ENCODE measurements around the gene CARD9. TPM values are rescaled to one million over a fixed set of nuclear protein-coding genes. Genes with fewer than 3 reads are reported as not detected.

CARD9 gene
- total RNA-seq, 1 donor from 2014 or later, result not detected

GRCh38 chr9:136403538-136403914, 30.1 kb upstream of the CARD9 start:
- Histone ChIP-seq H3K79me2 (ENCODE audit: low read depth) (peaks cover 16% of the 10 kb centered on the region), H4K20me1 (ENCODE audit: low read depth) (peaks cover 13% of the 10 kb centered on the region), H3K9ac (no peak overlapping the region), H3K4me1 (no peaks in the 10 kb centered on the region), H2AFZ (replicated peaks) (no peak overlapping the region), H3K36me3 (peaks cover 3% of the 10 kb centered on the region), H3K4me3 (no peak overlapping the region), H3K27ac (no peak overlapping the region), H3K9me3 (ENCODE audit: low read depth) (no peaks in the 10 kb centered on the region), H3K4me2 (no peak overlapping the region), H3F3A (ENCODE audit: low read depth) (peaks cover 18% of the 10 kb centered on the region), H3K27me3 (no peaks in the 10 kb centered on the region)
- peaks cover 14% of the 10 kb centered on the region for H3K4me1 Mint-ChIP-seq
- H3K27me3 Mint-ChIP-seq (ENCODE audit: insufficient read depth, low read depth), result peaks cover 16% of the 10 kb centered on the region
- TF ChIP-seq EZH2phosphoT487 (IDR thresholded peaks at IDR 0.05) (no peak), EZH2 (IDR thresholded peaks at IDR 0.05) (no peak), CTCF (IDR thresholded peaks at IDR 0.05) (no peak)
- no peaks in the 10 kb centered on the region for H3K9me3 Mint-ChIP-seq
- no peak for DNase-seq (ENCODE audit: low spot score)
- H3K36me3 Mint-ChIP-seq, result peaks cover 18% of the 10 kb centered on the region
- no peak overlapping the region for H3K4me3 Mint-ChIP-seq
- no peak overlapping the region for H3K27ac Mint-ChIP-seq

GRCh38 chr9:136402067-136402466, 28.6 kb upstream of the CARD9 start:
- peaks cover 17% of the 10 kb centered on the region for H4K20me1 ChIP-seq (ENCODE audit: low read depth)
- no peak overlapping the region for H2AFZ ChIP-seq (replicated peaks)
- no peak overlapping the region for H3K9ac ChIP-seq
- Mint-ChIP-seq H3K4me1 (peaks cover 14% of the 10 kb centered on the region), H3K27me3 (ENCODE audit: insufficient read depth, low read depth) (peaks cover 10% of the 10 kb centered on the region), H3K27ac (no peak overlapping the region), H3K36me3 (peaks cover 16% of the 10 kb centered on the region), H3K4me3 (no peak overlapping the region), H3K9me3 (no peaks in the 10 kb centered on the region)
- no peaks in the 10 kb centered on the region for H3K9me3 ChIP-seq (ENCODE audit: low read depth)
- H3K27ac ChIP-seq, result no peak overlapping the region
- peaks cover 18% of the 10 kb centered on the region for H3F3A ChIP-seq (ENCODE audit: low read depth)
- H3K4me3 ChIP-seq, result no peak overlapping the region
- no peak for DNase-seq (ENCODE audit: low spot score)
- TF ChIP-seq EZH2phosphoT487 (IDR thresholded peaks at IDR 0.05) (no peak), EZH2 (IDR thresholded peaks at IDR 0.05) (no peak), CTCF (IDR thresholded peaks at IDR 0.05) (no peak)
- peaks cover 24% of the 10 kb centered on the region for H3K79me2 ChIP-seq (ENCODE audit: low read depth)
- no peaks in the 10 kb centered on the region for H3K27me3 ChIP-seq
- peaks cover 3% of the 10 kb centered on the region for H3K36me3 ChIP-seq
- H3K4me2 ChIP-seq, result no peak overlapping the region
- H3K4me1 ChIP-seq, result no peaks in the 10 kb centered on the region

GRCh38 chr9:136401173-136401922, 27.9 kb upstream of the CARD9 start:
- Histone ChIP-seq H3K9ac (no peak overlapping the region), H3K27ac (no peak overlapping the region), H2AFZ (replicated peaks) (no peak overlapping the region), H3K4me2 (no peak overlapping the region), H3K79me2 (ENCODE audit: low read depth) (peaks cover 24% of the 10 kb centered on the region), H3K9me3 (ENCODE audit: low read depth) (no peaks in the 10 kb centered on the region), H3K27me3 (no peaks in the 10 kb centered on the region), H3K4me1 (no peaks in the 10 kb centered on the region), H4K20me1 (ENCODE audit: low read depth) (peaks cover 20% of the 10 kb centered on the region), H3K4me3 (no peak overlapping the region), H3F3A (ENCODE audit: low read depth) (peaks cover 18% of the 10 kb centered on the region), H3K36me3 (peaks cover 3% of the 10 kb centered on the region)
- peak overlapping the region; percentile 50 for H3K4me3 Mint-ChIP-seq
- no peak for DNase-seq (ENCODE audit: low spot score)
- H3K36me3 Mint-ChIP-seq, result peaks cover 20% of the 10 kb centered on the region
- no peak overlapping the region for H3K27ac Mint-ChIP-seq
- H3K4me1 Mint-ChIP-seq, result peaks cover 14% of the 10 kb centered on the region
- no peaks in the 10 kb centered on the region for H3K9me3 Mint-ChIP-seq
- no peak for TF ChIP-seq EZH2phosphoT487 (IDR thresholded peaks at IDR 0.05)
- no peak for TF ChIP-seq EZH2 (IDR thresholded peaks at IDR 0.05)
- no peak for TF ChIP-seq CTCF (IDR thresholded peaks at IDR 0.05)
- peaks cover 7% of the 10 kb centered on the region for H3K27me3 Mint-ChIP-seq (ENCODE audit: insufficient read depth, low read depth)

Data from neural progenitor cell (in vitro differentiated cells).